ENCODE data around the gene SMCO2. TPM values are rescaled to one million over a fixed set of nuclear protein-coding genes. Genes with fewer than 3 reads are reported as not detected.

The SMCO2 gene
- total and polyA plus RNA-seq, 9 donors, result not detected

- Histone ChIP-seq H3K4me1 (ENCODE audit: insufficient read depth) (no peaks in the 10 kb centered on the region), H3K4me3 (no peak overlapping the region), H3K27me3 (no peaks in the 10 kb centered on the region), H3K9me3 (no peaks in the 10 kb centered on the region), H3K27ac (no peak overlapping the region), H3K36me3 (no peaks in the 10 kb centered on the region)
- DNase-seq, result no peak
- intact Hi-C loops (cut with DNase I), result no loop called here
- WGBS, 3 donors, result 83 to 94% (median 92%) methylated on average over 3 of the region's 3 CpGs
- TF ChIP-seq CTCF (IDR thresholded peaks at IDR 0.05) (no peak), EP300 (IDR thresholded peaks at IDR 0.05) (no peak), POLR2A (IDR thresholded peaks at IDR 0.05) (no peak)
These were observed 50.9 kb downstream of the SMCO2 start for GRCh38 chr12:27497446-27497845.

GRCh38 chr12:27498149-27498548 is 51.6 kb downstream of the SMCO2 start:
- no peak for DNase-seq
- Histone ChIP-seq H3K36me3 (no peaks in the 10 kb centered on the region), H3K27me3 (no peaks in the 10 kb centered on the region), H3K4me1 (ENCODE audit: insufficient read depth) (no peaks in the 10 kb centered on the region), H3K9me3 (no peaks in the 10 kb centered on the region), H3K27ac (no peak overlapping the region), H3K4me3 (no peak overlapping the region)
- no peak for TF ChIP-seq EP300 (IDR thresholded peaks at IDR 0.05)
- no peak for TF ChIP-seq POLR2A (IDR thresholded peaks at IDR 0.05)
- TF ChIP-seq CTCF (IDR thresholded peaks at IDR 0.05), result no peak
- intact Hi-C loops (cut with DNase I), result no loop called here
- 93 to 95% (median 94%) methylated on average over 4 of the region's 4 CpGs for WGBS, 3 donors

- TF ChIP-seq EP300 (IDR thresholded peaks at IDR 0.05) (no peak), CTCF (IDR thresholded peaks at IDR 0.05) (no peak), POLR2A (IDR thresholded peaks at IDR 0.05) (no peak)
- intact Hi-C loops (cut with DNase I), result no loop called here
- WGBS, 3 donors, result 87 to 94% (median 90%) methylated on average over 5 of the region's 5 CpGs
These were observed 52.2 kb downstream of the SMCO2 start for GRCh38 chr12:27498761-27499160.

GRCh38 chr12:27499377-27499776 is 52.8 kb downstream of the SMCO2 start:
- intact Hi-C loops (cut with DNase I), result no loop called here
- Histone ChIP-seq H3K4me1 (ENCODE audit: insufficient read depth) (no peaks in the 10 kb centered on the region), H3K27ac (no peak overlapping the region), H3K4me3 (no peak overlapping the region), H3K27me3 (no peaks in the 10 kb centered on the region), H3K36me3 (no peaks in the 10 kb centered on the region), H3K9me3 (no peaks in the 10 kb centered on the region)
- DNase-seq, result no peak
- WGBS, 3 donors, result 96 to 98% (median 96%) methylated on average over 3 of the region's 3 CpGs
- no peak for TF ChIP-seq POLR2A (IDR thresholded peaks at IDR 0.05)
- no peak for TF ChIP-seq CTCF (IDR thresholded peaks at IDR 0.05)
- no peak for TF ChIP-seq EP300 (IDR thresholded peaks at IDR 0.05)

More at GRCh38 chr12:27498761-27499160, 52.2 kb downstream of the SMCO2 start:
- no peaks in the 10 kb centered on the region for H3K36me3 ChIP-seq
- H3K4me3 ChIP-seq, result no peak overlapping the region
- no peaks in the 10 kb centered on the region for H3K4me1 ChIP-seq (ENCODE audit: insufficient read depth)
- H3K27ac ChIP-seq, result no peak overlapping the region
- H3K9me3 ChIP-seq, result no peaks in the 10 kb centered on the region
- no peak for DNase-seq
- no peaks in the 10 kb centered on the region for H3K27me3 ChIP-seq
